Measurements from ENCODE around the gene IL17RC.

Gene IL17RC

DNA sequence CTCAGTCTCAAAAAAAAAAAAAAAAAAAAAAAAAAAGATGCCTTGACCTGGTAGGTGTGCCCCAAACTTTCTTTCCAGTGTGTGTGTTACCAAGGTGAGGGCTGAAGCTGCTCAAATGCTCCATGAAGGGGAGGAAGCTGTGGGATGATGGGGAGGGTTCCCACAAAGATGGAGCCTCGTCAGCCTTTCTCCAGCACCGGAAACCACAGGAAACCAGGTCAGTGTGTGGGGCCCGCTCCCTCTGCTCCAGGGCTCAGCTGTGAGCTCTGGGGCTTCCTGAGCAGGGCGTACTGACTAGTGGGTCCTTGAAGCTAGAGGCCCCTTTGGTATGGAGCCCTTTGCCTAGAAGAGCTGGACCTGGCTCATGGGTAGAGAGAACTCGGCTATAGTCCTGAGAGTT lies 14.9 kb upstream of the IL17RC start:
- H3K27me3 Mint-ChIP-seq = no peaks in the 10 kb centered on the region
- H3K9me3 Mint-ChIP-seq (ENCODE audit: low read depth) = no peaks in the 10 kb centered on the region
- H3K36me3 Mint-ChIP-seq = no peaks in the 10 kb centered on the region
- peak overlapping the region; percentile 65 for H3K4me3 Mint-ChIP-seq
- peaks cover 30% of the 10 kb centered on the region for H3K4me1 Mint-ChIP-seq (ENCODE audit: low read depth)
- no peak overlapping the region for H3K27ac Mint-ChIP-seq

DNA sequence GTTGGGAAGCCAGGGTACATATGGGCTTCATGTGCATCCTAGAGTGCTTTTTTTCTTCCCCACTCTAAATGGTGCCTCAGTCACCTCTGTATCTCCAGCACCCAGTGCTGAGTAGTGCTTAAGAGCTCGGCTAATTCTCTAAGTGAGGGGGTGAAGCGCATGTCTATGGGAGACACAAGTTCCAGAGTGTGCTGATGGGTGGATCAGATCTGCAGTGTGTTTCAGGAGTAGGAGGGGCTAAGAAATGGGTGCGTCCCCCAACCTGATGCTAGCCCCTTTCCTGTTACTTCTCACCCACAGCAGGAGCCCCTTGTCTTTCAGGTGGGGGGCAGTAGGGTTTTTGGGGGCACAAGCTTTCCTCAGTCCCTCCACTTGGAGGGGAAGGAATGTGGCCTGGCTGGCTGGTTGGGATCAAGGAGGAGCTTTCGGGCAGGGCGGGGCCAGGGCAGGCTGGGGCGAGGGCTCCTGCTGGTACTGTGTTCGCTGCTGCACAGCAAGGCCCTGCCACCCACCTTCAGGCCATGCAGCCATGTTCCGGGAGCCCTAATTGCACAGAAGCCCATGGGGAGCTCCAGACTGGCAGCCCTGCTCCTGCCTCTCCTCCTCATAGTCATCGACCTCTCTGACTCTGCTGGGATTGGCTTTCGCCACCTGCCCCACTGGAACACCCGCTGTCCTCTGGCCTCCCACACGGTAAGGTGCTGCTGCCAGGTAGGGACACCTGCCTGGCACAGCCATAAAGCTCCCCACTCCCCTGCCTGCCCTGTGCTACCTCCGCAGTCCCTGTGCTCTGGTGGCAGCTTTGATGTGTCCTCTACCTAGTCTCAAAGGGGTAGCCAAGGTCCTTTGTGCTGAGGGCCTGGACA lies 14.3 kb upstream of the IL17RC start, which contains the start of gene IL17RE:
Gene IL17RE, plus strand, starts transcription at position 477 of the 866 bp plus-strand sequence. Its CDS starts 85 bp downstream, at position 562.
- H3K36me3 Mint-ChIP-seq = no peaks in the 10 kb centered on the region
- peaks cover 28% of the 10 kb centered on the region for H3K4me1 Mint-ChIP-seq (ENCODE audit: low read depth)
- no peaks in the 10 kb centered on the region for H3K27me3 Mint-ChIP-seq
- no peak within 1 kb of the TSS for H3K27ac Mint-ChIP-seq
- H3K4me3 Mint-ChIP-seq = peak within 1 kb of the TSS; percentile 65
- no peaks in the 10 kb centered on the region for H3K9me3 Mint-ChIP-seq (ENCODE audit: low read depth)

DNA sequence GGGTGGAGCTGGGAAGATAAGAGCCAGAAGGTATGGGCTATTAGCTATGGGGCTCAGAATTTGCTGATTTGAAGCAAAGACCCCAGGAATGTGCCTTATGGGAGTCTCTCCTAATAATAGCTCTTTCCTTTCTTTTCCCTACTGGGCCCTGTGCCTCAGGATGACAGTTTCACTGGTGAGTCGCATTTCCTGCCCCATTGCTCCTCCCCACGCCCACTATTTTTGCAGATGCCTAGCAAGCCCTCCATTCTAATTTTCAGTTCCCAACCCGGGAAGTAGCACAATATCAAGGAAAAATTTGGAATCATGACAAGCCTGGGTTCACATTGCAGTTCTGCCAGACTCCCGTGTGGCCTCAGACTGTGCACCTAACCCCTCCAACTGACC lies 13.7 kb upstream of the IL17RC start:
- no peaks in the 10 kb centered on the region for H3K27me3 Mint-ChIP-seq
- peak overlapping the region; percentile 32 for H3K4me3 Mint-ChIP-seq
- no peak overlapping the region for H3K27ac Mint-ChIP-seq
- H3K4me1 Mint-ChIP-seq (ENCODE audit: low read depth) = peaks cover 25% of the 10 kb centered on the region
- no peaks in the 10 kb centered on the region for H3K9me3 Mint-ChIP-seq (ENCODE audit: low read depth)
- H3K36me3 Mint-ChIP-seq = no peaks in the 10 kb centered on the region

DNA sequence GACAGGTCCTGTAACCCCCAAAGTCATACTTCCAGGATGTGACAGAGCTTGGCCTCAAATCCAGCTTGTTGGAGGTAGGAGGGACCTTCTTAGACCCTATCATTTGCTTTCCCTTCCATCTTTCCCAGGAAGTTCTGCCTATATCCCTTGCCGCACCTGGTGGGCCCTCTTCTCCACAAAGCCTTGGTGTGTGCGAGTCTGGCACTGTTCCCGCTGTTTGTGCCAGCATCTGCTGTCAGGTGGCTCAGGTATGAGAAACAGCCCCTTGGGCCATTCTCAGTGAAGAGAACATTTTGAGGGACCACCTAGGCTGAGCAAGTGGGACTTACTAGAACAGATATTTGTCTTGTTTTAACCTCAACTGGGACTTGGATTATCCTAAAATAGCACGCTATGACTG lies 13.0 kb upstream of the IL17RC start:
- Mint-ChIP-seq H3K9me3 (ENCODE audit: low read depth) (no peaks in the 10 kb centered on the region), H3K27me3 (no peaks in the 10 kb centered on the region), H3K4me3 (no peak overlapping the region), H3K4me1 (ENCODE audit: low read depth) (peaks cover 22% of the 10 kb centered on the region), H3K27ac (no peak overlapping the region), H3K36me3 (no peaks in the 10 kb centered on the region)

DNA sequence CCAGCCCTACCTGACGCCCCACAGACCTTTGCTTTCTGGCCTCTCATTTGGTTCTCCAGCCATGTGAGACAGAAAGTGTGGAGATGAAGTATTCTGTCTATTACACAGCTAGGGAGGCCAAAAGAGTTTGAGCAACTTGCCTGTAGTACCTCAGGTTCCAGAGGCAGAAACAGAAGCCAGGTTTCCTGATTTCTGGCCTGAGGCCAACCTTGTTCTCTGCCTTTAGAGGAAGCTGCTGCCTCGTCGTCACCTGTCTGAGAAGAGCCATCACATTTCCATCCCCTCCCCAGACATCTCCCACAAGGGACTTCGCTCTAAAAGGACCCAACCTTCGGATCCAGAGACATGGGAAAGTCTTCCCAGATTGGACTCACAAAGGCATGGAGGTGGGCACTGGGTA lies 10.4 kb upstream of the IL17RC start:
- H3K36me3 Mint-ChIP-seq = no peaks in the 10 kb centered on the region
- peaks cover 20% of the 10 kb centered on the region for H3K4me1 Mint-ChIP-seq (ENCODE audit: low read depth)
- H3K4me3 Mint-ChIP-seq = no peak overlapping the region
- no peaks in the 10 kb centered on the region for H3K27me3 Mint-ChIP-seq
- H3K9me3 Mint-ChIP-seq (ENCODE audit: low read depth) = no peaks in the 10 kb centered on the region
- no peak overlapping the region for H3K27ac Mint-ChIP-seq

DNA sequence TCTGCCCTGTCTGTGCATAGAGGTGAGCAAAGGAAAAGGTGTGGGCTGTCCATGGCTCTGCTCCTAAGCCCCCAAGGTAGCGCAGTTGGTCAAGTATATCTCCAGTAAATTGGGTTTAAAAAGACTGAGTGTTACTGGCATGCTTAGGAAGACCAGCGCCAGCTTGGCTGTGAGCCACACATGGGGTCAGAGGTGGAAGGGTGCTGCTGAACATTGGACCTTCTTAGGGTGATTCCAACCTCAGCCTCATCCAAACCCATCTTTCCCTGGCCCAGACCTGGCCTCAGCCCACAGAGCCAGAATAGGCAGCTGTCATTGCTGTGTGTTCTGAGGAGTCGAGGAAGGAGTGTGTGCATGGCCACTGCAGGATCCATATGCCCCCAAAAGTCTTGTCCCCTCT lies 8.6 kb upstream of the IL17RC start:
- Mint-ChIP-seq H3K9me3 (ENCODE audit: low read depth) (no peaks in the 10 kb centered on the region), H3K36me3 (peaks cover 2% of the 10 kb centered on the region), H3K4me1 (ENCODE audit: low read depth) (peaks cover 12% of the 10 kb centered on the region), H3K4me3 (no peak overlapping the region), H3K27me3 (peaks cover 2% of the 10 kb centered on the region), H3K27ac (no peak overlapping the region)

DNA sequence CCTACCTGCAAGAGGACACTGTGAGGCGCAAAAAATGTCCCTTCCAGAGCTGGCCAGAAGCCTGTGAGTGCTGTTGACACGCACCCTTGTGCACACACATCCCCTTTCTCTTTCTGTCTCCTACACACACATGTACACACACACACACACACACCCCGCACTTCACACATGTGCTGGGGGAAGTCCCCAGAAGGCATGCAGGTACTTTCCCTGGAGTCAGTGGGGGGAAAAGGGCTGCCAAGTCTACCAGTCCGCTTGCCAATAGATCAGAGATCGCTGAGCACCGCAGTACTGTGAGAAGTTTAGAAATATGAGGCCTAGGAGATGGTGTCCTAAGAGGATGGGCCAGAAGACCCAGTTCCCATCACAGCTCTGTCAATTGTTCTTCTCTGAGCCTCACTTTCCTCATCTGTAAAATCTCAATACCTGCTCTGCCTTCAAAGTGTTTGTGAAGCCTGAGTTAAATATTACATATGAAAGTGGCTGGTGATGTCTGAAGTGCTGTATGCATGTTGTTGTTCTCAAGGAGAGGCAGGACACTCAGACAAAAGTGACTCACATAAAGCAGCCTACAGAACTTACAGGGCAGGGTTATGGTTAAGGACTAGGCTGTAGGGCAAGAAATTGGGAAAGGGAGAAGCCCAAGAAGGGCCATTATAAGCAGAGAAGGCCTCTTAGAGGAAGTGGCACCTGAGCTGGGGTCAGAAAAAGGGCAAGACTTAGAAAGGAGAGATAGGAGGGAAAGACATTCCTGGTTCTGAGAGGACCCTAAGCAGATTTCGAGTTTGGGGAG lies 7.5 kb upstream of the IL17RC start:
- peaks cover 2% of the 10 kb centered on the region for H3K27me3 Mint-ChIP-seq
- H3K4me1 Mint-ChIP-seq (ENCODE audit: low read depth) = peaks cover 8% of the 10 kb centered on the region
- peaks cover 2% of the 10 kb centered on the region for H3K36me3 Mint-ChIP-seq
- no peak overlapping the region for H3K4me3 Mint-ChIP-seq
- no peaks in the 10 kb centered on the region for H3K9me3 Mint-ChIP-seq (ENCODE audit: low read depth)
- no peak overlapping the region for H3K27ac Mint-ChIP-seq

DNA sequence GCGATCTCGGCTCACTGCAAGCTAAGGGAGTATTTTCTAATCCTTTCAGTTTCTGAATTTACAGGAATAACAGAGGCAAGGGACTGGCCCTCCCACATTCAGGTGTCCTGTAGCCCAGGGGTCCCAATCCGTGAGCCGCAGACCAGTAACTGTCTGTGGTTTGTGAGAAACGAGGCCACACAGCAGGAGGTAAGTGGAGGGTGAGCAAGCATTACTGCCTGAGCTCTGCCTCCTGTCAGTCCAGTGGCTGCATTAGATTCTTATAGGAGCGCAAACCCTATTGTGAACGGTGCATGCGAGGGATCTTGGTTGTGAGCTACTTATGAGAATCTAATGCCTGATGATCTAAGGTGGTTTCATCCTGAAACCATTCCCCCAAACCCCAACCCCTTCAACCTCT lies 5.0 kb upstream of the IL17RC start:
- Mint-ChIP-seq H3K4me3 (no peak overlapping the region), H3K9me3 (ENCODE audit: low read depth) (no peaks in the 10 kb centered on the region), H3K4me1 (ENCODE audit: low read depth) (peaks cover 17% of the 10 kb centered on the region), H3K27ac (no peak overlapping the region), H3K27me3 (peaks cover 2% of the 10 kb centered on the region), H3K36me3 (peaks cover 2% of the 10 kb centered on the region)

DNA sequence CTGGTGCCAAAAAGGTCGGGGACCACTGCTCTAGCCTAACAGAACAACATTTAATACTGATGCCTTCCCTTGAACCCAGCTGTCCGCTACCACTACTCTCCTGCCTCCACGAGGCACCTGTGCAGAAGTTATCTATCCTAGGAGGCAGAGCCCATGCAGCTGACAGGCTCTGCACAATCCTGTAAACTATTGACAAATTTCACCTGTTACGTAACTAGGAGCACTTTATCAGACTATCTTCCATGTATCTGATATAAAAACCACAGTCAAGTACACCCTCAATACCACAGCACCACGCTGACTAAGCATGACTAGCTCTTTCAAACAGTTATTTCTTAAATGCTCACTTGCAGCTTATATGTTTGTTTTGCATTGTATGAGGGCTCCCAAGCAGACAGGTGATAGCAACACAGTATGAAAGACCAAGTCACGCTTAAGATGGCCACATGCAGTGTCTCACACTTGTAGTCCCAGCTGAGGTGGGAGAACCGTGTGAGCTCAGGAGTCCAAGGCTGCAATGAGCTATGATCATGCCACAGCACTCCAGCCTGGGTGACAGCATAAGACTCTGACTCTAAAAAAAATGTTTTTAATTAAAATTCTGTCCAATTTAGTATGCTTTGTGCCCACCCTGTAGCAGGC lies 4.5 kb upstream of the IL17RC start:
- Mint-ChIP-seq H3K9me3 (ENCODE audit: low read depth) (no peaks in the 10 kb centered on the region), H3K4me3 (peak overlapping the region; percentile 27), H3K4me1 (ENCODE audit: low read depth) (peaks cover 17% of the 10 kb centered on the region), H3K27me3 (peaks cover 2% of the 10 kb centered on the region), H3K27ac (no peak overlapping the region), H3K36me3 (peaks cover 2% of the 10 kb centered on the region)

DNA sequence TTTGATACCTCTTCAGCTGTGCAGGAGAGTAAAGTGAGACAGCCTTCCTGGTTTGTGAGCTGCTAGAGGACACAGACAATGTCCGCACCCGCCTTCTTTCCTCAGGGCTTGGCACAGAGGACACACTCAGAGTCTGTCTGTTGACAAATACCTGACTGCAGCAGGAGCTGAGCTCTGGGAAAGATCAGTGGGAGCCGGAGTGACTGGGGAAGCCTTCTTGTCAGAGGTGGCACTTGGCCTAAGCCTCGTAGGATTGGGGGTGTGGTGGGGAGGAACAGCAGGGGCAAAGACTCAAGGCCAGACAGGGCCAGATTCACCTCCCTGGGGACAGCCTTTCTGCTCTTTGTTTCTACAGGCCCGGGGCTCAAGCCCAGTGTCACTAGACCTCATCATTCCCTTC lies 3.3 kb upstream of the IL17RC start:
- no peaks in the 10 kb centered on the region for H3K9me3 Mint-ChIP-seq (ENCODE audit: low read depth)
- peaks cover 17% of the 10 kb centered on the region for H3K4me1 Mint-ChIP-seq (ENCODE audit: low read depth)
- no peak overlapping the region for H3K27ac Mint-ChIP-seq
- H3K4me3 Mint-ChIP-seq = no peak overlapping the region
- peaks cover 2% of the 10 kb centered on the region for H3K36me3 Mint-ChIP-seq
- H3K27me3 Mint-ChIP-seq = peaks cover 2% of the 10 kb centered on the region

DNA sequence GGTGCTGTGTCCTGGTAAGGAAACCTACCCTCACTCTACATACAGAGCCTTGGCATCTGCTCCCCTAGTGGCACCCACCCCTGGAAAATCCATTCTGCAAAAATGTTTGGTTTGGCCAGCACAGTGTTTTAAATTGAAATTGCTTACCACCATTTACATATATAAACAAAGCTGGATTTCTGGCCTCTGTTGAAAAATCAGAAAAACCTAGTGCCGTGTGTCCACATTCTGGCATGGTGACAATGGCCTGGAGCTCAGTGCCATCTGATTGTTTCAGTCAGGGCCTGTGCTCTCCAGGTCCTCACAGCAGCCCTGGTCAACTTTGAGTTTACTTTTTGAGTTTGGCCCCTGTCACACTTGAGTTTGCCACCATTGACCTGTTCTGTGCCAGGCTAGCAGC lies 2.9 kb upstream of the IL17RC start:
- Mint-ChIP-seq H3K9me3 (ENCODE audit: low read depth) (no peaks in the 10 kb centered on the region), H3K27me3 (peaks cover 2% of the 10 kb centered on the region), H3K4me3 (no peak overlapping the region), H3K36me3 (peaks cover 2% of the 10 kb centered on the region), H3K4me1 (ENCODE audit: low read depth) (peaks cover 17% of the 10 kb centered on the region), H3K27ac (no peak overlapping the region)

DNA sequence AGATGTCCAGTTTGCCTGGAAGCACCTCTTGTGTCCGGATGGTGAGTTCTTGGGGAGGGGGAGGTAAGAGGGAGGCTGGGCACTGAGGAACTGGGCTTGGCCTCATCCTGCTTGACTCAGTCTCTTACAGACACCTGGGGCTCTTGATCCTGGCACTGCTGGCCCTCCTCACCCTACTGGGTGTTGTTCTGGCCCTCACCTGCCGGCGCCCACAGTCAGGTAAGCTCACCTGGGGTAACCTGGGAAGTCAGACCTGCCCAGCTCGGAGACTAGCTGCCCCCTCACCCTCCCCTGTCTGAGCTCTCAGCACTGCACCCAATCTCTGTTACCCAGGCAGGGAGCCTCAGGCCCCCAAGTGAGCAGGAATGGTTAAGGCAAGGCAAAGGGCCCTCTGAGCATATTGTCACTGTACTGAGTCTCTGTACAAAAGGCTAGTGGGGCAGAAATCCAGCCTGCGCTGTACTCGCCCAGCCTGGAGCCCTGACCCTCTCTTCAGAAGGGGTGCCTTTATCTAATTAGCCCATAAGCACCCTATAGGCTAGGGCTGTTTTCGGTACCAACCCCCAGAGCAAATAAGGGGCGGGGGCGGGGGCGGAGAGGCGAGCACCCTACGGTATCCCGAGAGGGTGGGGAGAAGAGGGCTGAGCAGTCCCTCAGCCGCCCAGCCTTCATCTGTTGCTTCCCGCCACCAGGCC lies 2.2 kb upstream of the IL17RC start:
- H3K27ac Mint-ChIP-seq = no peak overlapping the region
- H3K9me3 Mint-ChIP-seq (ENCODE audit: low read depth) = no peaks in the 10 kb centered on the region
- H3K36me3 Mint-ChIP-seq = peaks cover 2% of the 10 kb centered on the region
- H3K27me3 Mint-ChIP-seq = peaks cover 2% of the 10 kb centered on the region
- H3K4me1 Mint-ChIP-seq (ENCODE audit: low read depth) = peaks cover 14% of the 10 kb centered on the region
- peak overlapping the region; percentile 40 for H3K4me3 Mint-ChIP-seq

DNA sequence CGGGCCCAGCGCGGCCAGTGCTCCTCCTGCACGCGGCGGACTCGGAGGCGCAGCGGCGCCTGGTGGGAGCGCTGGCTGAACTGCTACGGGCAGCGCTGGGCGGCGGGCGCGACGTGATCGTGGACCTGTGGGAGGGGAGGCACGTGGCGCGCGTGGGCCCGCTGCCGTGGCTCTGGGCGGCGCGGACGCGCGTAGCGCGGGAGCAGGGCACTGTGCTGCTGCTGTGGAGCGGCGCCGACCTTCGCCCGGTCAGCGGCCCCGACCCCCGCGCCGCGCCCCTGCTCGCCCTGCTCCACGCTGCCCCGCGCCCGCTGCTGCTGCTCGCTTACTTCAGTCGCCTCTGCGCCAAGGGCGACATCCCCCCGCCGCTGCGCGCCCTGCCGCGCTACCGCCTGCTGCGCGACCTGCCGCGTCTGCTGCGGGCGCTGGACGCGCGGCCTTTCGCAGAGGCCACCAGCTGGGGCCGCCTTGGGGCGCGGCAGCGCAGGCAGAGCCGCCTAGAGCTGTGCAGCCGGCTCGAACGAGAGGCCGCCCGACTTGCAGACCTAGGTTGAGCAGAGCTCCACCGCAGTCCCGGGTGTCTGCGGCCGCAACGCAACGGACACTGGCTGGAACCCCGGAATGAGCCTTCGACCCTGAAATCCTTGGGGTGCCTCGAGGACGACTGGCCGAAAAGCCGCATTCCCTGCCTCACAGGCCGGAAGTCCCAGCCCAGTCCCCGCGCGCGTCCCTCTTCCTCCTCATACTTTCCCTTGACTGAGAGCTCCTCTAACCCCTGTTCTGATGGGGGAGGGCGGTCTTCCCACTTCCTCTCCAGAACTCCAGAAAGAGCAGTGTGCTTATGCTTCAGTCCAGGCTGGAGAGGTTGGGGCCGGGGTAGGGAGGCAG lies 1.4 kb upstream of the IL17RC start:
- peaks cover 2% of the 10 kb centered on the region for H3K36me3 Mint-ChIP-seq
- H3K4me3 Mint-ChIP-seq = peak overlapping the region; percentile 74
- peaks cover 14% of the 10 kb centered on the region for H3K4me1 Mint-ChIP-seq (ENCODE audit: low read depth)
- peaks cover 2% of the 10 kb centered on the region for H3K27me3 Mint-ChIP-seq
- H3K27ac Mint-ChIP-seq = no peak overlapping the region
- H3K9me3 Mint-ChIP-seq (ENCODE audit: low read depth) = no peaks in the 10 kb centered on the region

DNA sequence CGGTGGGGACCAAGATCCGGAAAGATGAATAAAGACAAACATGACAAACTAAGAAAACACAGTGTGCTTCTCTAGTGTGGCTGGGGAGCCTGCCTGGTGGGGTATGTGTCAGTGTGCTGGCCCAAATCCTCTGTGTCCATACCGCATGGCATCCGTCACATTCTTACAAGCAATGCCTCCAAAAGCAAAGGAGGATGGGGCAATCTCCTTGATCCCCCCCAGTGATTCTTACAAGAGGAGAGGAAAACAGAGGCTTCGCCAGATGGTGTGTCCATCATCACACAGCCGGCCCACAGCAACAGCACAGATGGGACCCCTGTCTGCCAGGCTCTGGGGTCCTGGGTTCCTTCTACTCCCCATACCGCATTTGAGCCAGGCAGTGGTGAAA lies 558 bp upstream of the IL17RC start:
- H3K4me1 Mint-ChIP-seq (ENCODE audit: low read depth) = peaks cover 14% of the 10 kb centered on the region
- peaks cover 2% of the 10 kb centered on the region for H3K36me3 Mint-ChIP-seq
- H3K27me3 Mint-ChIP-seq = peaks cover 2% of the 10 kb centered on the region
- H3K4me3 Mint-ChIP-seq = peak overlapping the region; percentile 74
- no peak overlapping the region for H3K27ac Mint-ChIP-seq
- H3K9me3 Mint-ChIP-seq (ENCODE audit: low read depth) = no peaks in the 10 kb centered on the region
